HG02885 (cell line): ENCODE data around the gene DNAH6.
"Not testable (repeated sequence)": the region's sequence is repeated elsewhere in the genome, so short reads cannot be mapped to it uniquely, and the experiment has no call there.

Experiments used
- ATAC-seq: cut with Tn5 transposase; IDR thresholded peaks from one replicate; pipeline ENCODE4 v1.9.1; 2021; ENCODE audit warnings: mild to moderate bottlenecking; ENCODE audit not compliant: unreplicated experiment, poor library complexity

Gene DNAH6, protein sequence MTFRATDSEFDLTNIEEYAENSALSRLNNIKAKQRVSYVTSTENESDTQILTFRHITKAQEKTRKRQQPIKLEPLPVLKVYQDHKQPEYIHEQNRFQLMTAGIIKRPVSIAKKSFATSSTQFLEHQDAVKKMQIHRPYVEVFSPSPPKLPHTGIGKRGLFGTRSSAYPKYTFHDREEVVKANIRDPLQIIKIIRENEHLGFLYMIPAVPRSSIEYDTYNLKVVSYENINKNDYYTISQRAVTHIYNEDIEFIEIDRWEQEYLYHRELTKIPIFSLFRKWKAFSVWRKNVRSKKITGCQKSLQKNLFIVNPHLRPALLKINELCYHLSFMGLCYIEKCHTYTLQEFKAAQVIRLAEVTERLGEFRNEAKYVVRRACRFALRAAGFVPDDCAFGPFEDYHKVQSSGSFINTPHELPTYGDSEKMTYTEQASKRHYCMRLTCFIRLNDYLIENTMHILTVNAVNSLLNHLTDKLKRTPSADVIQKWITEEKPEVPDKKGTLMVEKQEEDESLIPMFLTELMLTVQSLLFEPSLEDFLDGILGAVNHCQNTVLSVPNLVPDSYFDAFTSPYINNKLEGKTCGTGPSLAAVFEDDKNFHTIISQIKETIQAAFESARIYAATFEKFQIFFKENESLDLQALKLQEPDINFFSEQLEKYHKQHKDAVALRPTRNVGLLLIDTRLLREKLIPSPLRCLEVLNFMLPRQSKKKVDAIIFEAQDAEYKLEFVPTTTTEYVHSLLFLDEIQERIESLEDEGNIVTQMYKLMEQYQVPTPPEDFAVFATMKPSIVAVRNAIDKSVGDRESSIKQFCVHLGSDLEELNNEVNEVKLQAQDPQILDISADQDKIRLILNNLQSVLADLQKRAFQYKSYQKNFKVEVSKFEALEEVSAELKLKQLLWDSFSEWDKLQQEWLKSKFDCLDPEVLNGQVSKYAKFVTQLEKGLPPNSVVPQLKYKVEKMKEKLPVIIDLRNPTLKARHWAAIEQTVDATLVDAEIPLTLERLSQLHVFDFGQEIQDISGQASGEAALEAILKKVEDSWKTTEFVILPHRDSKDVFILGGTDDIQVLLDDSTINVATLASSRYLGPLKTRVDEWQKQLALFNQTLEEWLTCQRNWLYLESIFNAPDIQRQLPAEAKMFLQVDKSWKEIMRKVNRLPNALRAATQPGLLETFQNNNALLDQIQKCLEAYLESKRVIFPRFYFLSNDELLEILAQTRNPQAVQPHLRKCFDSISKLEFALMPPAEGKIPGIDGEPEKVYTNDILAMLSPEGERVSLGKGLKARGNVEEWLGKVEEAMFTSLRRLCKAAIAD (N-terminal part only)

DNA sequence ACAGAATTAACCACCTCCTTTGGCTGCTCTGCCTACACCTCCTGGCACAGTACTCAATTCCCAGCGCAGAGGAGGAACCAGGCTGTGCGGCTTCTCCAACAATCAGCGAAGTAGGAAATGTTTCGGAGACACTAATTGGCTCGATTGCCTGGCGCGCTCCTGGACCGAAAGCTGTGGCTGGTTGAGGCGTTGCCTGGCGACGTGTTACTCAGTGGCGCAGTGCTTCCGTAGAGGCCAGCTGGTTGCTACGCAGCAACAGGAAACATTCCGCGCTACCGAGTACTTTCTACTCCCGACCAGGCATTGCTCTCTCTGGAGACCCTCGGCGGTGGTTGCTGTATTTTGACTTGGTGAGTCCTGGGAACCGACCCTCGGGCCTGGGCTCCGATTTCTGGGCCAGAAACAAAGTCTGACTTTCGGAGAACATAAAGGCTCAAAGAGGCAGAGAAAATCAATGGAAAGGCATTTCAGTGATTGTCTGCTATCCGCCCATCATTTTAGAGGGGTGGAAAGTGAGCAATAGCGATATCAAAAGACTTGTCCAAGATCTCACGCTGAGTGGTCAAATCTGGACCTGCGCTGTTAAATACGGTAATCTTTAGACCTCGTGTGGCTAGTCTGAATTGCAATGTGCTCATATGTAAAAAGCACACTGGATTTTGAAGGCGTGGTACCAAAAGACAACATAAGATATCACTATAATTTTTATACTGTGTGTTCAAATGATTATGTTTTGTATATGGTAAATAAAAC lies at the start of gene DNAH6:
Gene DNAH6 (plus strand): TSS at position 265 of the 753 bp plus-strand sequence. CDS start 1,329 bp downstream, outside the sequence.
- ATAC-seq = peak; percentile 96

DNA sequence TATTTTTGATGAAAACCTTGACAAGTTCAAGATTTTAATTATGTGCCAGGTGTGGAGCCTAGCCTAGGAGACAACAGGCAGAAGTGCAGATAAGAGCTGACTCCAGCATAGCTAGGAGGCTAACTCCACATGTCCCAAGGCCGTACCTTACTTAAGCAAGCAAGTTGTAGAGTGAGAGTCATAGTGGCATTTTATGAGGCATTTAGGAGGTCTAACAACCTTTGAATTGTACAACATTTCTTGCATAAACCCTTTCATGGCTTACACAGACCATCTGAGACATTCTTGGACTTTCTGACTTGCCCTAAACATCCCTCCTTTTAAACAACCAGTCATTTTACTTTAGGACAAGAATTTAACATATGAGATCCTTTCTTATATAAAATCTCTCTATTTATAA lies 48.9 kb upstream of the DNAH6 start:
- no peak for ATAC-seq

DNA sequence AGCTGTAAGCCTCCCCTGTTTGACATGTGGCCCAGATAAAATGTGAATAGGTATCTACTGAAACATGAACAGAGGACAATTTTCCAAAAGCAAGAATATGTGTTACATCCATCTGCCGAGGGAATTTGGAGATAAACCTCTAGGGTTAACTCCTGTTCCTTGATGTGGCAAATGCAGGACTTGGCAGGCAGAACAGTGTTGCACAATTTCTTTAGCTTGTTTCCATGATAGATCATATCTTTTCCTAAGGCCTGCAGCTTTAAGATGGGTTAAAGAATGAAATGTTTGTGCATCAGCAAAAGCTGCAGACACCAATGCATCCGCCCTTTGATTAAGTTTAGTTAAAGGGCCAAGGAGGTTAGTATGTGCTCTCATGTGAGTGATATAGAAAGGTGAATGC lies 43.9 kb upstream of the DNAH6 start:
- ATAC-seq = not testable (repeated sequence)

DNA sequence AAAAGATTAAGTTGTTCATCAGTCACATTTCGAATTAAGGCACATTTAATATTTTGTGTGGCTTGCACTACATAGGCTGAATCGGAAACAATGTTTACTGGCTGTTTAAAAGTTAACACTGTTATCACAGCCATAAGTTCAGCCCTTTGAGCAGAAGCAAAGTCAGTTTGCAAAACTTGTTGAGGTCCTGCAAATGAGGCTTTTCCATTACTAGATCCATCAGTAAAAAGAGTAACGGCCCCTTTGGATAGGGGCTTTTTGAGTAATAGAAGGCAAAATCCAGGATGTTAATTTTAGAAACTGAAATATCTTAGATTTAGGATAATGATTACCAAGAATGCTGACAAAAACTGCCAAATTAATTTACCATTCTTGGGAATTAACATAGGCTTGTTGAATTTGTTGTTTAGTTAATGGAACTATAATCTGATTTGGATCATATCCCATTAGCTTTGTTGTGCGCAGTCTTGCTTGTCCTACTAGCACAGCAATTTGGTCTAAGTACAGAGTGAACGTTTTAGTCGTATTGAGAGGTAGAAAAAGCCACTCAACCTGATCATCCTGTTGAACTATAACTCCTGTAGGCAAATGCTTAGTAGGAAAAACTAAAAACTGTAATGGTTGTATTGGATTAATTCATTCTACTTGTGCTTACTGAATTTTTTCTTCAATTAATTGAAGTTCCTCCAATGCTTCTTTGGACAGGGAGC lies 43.3 kb upstream of the DNAH6 start:
- no peak for ATAC-seq

DNA sequence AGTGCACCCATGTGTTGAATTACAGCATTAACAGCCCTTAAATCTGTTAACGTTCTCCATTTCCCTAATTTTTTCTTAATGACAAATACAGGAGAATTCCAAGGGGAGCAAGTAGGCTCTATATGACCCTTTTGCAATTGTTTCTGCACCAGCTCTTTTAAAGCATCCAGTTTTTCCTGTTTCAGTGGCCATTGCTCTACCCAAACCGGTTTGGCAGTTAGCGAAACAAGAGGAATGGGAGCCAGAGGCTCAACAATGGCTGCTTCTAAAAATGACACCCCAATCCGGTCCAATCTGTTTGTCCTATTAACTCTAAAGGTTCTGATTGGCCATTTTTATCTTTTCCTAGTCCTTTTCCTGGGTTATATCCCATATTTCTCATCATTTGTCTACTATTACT lies 42.1 kb upstream of the DNAH6 start:
- ATAC-seq = no peak

DNA sequence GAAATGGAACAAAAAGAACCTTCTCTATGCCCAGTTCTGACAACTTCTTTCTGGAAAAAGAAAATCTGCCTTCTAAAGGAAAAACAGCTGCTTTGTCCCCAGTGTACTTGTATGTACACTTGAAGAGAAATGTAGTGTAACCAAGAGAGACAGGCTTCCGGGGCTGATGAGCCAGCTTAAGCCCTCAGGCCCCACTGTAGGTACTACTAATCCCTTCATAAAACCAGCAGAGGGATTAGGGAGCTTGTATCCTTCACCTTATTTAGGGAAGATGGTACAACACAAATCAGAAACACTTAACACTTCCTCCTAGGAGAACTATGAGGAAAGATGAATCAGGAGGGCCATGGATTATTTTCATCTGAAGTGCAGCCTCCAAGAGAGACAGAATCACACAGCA lies 38.4 kb upstream of the DNAH6 start:
- no peak for ATAC-seq

DNA sequence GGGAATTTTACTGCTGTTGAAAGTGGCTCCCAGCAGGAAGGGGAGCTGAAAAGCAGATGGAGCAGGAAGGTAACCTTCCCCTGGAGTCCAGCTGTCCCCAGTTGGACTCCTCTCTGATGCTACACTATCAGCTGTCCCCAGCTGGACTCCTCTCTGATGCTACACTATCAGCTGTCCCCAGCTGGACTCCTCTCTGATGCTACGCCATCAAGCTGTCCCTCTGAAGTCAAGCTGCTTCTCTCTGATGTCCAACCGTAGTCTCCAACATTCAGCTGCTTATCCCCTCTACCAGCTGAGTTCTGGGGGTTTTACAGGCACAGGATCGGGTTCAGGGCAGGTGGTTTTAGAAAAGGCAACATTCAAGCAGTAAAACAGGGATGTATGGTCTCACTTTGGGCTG lies 37.4 kb upstream of the DNAH6 start:
- ATAC-seq = no peak

DNA sequence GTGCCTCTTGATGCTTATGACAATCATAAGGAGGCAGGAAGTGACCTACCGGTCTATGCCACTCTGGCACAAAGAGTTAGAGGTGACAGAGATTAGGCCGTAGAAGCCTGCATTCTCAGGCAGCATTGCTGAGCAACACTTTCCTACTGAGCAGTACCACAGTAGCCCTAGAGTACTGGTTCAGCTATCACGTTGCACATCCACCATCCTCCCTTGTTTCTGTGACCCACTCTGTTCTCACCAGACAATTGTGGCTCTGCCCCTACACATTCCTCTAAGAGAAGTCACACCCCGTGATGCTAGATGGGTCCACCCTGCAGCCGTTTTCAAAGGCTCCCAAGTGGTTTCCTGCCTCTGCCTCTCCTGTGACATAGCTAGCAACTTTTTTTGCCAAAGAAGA lies 34.6 kb upstream of the DNAH6 start:
- ATAC-seq = no peak

DNA sequence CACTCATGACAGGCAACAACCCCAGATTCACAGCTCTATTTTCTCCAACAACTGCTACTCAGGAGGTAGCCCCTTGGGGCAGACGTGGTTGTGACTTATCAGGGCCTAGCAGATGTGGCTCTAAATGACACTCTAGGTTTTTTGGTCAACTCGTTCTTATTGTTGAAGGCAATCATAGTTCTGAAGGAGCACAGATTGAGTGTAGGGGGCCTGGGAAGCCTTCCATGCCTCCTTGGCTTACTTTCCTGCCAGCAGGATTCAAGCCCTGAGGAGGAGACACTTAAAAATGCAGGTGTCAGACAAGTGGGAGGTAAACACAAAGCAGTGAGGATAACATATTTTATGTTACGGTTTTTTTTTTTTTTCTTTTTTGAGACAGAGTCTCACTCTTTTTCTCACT lies 33.7 kb upstream of the DNAH6 start:
- ATAC-seq = no peak

DNA sequence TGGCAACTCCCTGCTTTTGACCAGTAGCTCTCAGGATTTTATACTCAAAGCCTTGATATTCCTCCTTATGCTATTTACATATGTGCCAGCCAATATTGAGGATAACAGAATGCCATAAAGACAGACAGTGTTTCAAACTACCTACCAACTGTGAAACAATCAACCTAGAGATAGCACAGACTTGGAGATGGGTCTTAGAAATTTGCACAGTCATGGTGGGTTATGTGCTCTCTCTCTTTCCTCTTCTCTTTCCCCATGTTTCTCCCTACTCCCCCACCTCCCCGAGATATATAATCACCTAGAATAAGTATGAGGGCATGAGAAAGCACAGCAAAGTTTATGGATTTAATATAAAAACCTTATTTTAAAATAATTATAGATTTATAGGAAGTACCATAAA lies 33.0 kb upstream of the DNAH6 start:
- no peak for ATAC-seq

DNA sequence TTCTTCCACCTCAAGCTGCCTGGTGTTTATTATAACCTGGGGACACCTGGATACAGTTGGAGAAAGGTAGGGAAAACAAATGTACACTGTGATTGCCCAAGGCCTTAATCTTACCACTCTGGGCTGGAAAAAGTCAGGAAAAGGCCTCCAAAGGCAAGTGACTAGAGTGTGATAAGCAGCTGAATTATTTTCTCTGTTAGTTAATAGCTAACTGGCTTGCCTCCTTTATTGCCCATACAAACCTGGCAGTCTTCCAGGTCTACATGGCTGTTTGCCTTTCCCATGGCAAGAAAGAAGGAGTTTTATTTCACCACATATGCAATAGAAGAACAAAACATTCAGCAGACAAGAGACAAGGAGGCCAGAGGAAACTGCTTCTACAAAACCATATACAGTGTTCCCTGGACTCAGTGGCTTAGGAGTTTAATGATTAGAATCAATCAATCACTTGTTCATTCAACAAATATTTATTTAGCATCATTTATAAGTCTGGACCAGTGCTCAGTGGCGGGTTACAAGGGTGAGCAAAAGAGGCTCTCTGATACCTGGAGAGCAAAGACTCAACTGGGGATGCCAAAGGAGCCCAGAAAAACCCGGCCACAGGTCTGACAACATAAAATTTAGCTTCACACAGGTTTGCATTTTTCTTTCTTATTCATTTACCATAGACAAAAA lies 29.7 kb upstream of the DNAH6 start:
- ATAC-seq = no peak

DNA sequence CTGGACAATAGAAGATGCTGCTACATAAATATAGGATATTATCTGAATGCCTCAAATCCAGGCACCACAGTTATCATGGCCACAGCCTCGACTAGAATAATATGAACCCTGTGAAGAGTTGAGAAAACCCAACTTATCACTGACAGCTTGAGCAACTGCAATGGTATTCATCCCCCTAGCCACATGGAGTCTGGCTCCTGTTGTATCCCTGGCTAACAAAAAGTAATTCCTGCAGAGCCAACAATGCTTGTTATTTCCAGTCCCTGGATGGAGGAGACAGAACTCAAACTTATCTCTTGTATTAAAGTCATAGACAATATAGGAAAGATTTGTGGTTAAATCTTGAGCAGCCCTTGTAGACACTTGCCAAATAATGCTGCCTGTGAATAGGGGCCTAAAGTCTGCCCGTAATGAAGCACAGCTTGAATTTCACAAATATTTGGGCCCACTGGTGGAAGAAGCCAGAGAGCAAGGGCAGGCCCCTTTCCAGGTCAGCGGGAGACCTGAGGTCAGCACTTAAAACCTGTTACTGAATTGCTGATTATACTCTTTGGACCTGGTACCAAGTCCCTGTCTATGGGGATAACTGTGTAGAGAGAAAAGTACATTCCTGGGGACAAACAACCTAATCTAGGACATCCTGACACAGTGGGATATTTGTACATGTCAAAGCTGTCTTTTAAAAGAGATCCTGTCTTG lies 28.9 kb upstream of the DNAH6 start:
- no peak for ATAC-seq

DNA sequence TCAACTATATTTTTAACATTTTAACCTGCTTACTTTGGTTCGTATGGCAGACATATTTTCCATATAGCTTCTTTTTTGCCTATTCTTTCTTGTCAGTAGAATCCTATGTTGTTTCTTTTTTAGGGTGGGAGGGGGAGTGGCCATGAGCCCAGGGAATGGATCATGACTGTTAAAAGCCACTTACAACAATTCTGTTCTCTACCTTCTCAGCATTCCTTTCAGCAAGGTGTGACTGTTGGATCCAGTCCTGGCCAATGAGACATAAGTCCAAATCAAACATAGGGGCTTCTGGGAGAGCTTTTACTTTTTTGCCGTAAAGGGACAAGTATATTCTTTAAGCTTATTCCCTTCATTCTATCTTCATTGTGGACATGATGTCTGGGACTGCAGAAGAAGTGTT lies 25.0 kb upstream of the DNAH6 start:
- ATAC-seq = no peak

DNA sequence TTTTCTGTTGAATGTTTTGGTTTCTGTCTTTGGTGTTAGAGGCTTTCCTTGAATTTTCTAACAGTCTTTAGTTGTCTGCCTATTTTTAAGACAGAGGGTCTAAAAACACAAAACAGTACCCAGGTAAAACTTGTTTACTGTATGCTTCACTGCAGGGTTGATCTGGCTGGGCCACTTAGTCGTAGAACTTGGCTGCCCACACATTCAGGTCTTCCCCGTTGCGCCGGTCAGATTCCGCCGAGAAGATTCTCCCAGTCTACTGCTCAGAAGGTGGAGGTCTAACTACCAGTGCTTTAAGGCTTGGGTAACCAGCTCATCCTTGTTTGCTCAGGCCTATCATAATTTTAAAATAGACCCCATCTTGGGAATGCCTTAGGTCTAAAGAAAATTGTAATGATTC lies 24.6 kb upstream of the DNAH6 start:
- no peak for ATAC-seq

DNA sequence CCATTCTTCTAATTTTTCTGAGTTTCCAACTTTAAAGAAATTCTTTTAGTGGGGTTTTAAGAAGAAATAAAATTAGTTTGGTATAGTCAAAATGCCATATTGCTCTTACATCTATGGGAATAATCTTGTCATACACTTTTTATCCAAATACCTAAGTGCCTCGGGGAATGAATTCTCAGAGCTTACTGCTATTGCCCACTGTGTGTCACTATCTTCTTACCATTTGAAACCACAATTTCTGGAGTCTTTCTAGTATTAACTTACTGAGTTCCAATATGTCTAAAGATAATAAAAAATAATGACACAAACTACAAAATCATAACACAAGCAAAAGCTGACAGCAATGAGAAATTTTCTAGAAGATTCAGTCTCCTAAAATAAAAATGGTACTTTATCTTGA lies 23.7 kb upstream of the DNAH6 start:
- no peak for ATAC-seq

DNA sequence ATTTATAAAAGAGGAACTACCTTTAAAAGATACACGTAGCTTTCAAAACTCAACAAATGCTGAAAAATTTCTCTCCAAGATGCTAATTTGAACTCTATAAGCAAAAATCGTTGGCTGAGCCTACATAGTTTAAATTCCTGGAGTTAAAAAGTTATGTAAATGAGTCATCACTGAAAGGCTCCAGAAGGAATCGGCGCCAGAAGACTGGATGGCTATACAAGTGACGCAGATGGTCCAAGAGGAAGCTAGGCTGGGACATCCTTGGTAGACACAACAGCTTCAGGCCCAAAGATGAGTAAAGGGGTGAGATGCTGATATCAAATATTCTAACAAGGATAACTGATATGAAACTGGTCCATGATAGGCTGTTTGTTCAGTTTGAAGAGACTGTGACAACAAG lies 22.8 kb upstream of the DNAH6 start:
- no peak for ATAC-seq

DNA sequence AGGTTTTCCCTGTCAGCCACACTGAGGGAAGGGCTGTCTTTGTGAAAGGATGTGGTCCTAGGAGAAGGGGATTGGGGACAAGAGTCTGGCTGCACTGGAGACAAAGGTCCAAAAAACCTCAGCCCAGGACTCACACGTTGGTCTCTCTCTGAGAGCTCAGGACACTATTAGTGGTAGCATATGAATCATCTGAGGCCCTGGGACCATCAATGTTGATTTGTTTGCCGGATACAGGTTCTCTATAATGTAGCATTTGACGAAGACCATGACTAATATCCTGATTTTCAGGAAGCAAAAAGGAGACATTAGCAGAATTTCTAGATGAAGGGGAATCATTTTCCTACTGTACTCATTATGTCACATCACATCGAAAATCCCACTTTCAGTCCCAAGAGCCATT lies 22.2 kb upstream of the DNAH6 start:
- no peak for ATAC-seq

DNA sequence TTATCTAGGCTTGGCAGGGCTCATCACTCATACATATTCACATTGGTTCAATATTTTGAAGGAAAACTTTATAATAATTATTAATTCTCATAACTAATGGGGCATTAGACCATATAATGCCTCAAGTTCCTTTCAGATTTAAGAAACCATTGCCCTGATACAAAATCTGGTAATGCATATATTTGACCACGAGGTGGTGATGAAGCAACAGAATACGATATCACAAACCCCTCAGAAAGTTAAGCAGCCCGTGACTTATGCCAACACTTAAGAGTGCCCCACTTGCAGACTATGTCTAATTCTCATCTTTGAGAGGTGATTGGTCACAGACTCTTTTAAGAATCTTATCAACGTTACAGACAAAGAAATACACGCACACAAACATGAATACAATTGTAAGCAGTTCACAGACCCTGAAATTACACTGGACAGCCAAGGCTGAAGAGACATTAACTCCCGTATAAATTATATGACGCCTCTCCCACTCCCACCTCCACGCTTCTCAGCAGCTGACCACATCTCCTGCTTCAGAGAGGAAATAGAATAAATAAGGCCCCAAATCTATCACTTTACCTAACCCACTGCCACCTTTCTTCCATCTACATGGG lies 20.7 kb upstream of the DNAH6 start:
- peak; percentile 91 for ATAC-seq
